Measurements from ENCODE around the gene FRAS1. TPM values are rescaled to one million over a fixed set of nuclear protein-coding genes. Genes with fewer than 3 reads are reported as not detected.
"Not testable (repeated sequence)": the region's sequence is repeated elsewhere in the genome, so short reads cannot be mapped to it uniquely, and the experiment has no call there.

The FRAS1 gene
- not detected for total RNA-seq
- polyA plus RNA-seq = not detected

- Histone ChIP-seq H3K36me3 (ENCODE audit: insufficient read depth, low read length) (no peaks in the 10 kb centered on the region), H3K27ac (ENCODE audit: low read depth, low read length) (no peak within 1 kb of the TSS), H3K9me3 (ENCODE audit: control insufficient read depth in 1 of 2, low read length in 2 of 2) (no peaks in the 10 kb centered on the region), H3K4me1 (ENCODE audit: insufficient read depth, low read length) (peaks cover 33% of the 10 kb centered on the region), H3K27me3 (ENCODE audit: insufficient read depth, low read length) (peaks cover 46% of the 10 kb centered on the region), H3K4me3 (ENCODE audit: low read length in 2 of 2) (peak within 1 kb of the TSS; percentile 21 to 76)
- Mint-ChIP-seq H3K4me1 (peaks cover 12 to 35% (median 24%) of the 10 kb centered on the region in 4 donors), H3K36me3 (peaks cover 0 to 3% of the 10 kb centered on the region in 2 donors), H3K27ac (peak within 1 kb of the TSS in 5 of 7 donors; percentile 1 to 63 (median 26)), H3K27me3 (peaks cover 50 to 64% of the 10 kb centered on the region in 2 donors), H3K4me3 (peak within 1 kb of the TSS; percentile 84 to 97 (median 90)), H3K9me3 (peaks cover 0 to 2% (median 0%) of the 10 kb centered on the region in 8 donors)
- CTCF ChIA-PET (ENCODE audit: partially characterized antibody) = no interaction called here
- POLR2A ChIA-PET (ENCODE audit: partially characterized antibody) = no interaction called here
- intact Hi-C loops (cut with micrococcal nuclease) = no loop called here
- DNase-seq = peak in 1 of 5 donors; percentile 2
Observed at GRCh38 chr4:78057135-78057599, at the start of gene FRAS1. Gene FRAS1 (plus strand): TSS chr4:78057323. CDS start chr4:78058010, 687 bp downstream.

GRCh38 chr4:78011003-78011402, 46.1 kb upstream of the FRAS1 start:
- H3K27ac Mint-ChIP-seq; H3K4me1 Mint-ChIP-seq; POLR2A ChIA-PET (ENCODE audit: partially characterized antibody); H3K9me3 ChIP-seq (ENCODE audit: control insufficient read depth in 1 of 2, low read length in 2 of 2); H3K27me3 Mint-ChIP-seq; H3K36me3 ChIP-seq (ENCODE audit: insufficient read depth, low read length); H3K4me1 ChIP-seq (ENCODE audit: insufficient read depth, low read length); CTCF ChIA-PET (ENCODE audit: partially characterized antibody); H3K27me3 ChIP-seq (ENCODE audit: insufficient read depth, low read length); H3K4me3 ChIP-seq (ENCODE audit: low read length in 2 of 2); H3K27ac ChIP-seq (ENCODE audit: low read depth, low read length); H3K36me3 Mint-ChIP-seq; intact Hi-C loops (cut with micrococcal nuclease); DNase-seq: not testable (repeated sequence)
- H3K4me3 Mint-ChIP-seq = peak overlapping the region in 1 of 8 donors; percentile 3
- H3K9me3 Mint-ChIP-seq = peaks cover 4 to 30% (median 15%) of the 10 kb centered on the region in 8 donors

GRCh38 chr4:78014889-78015886, 41.9 kb upstream of the FRAS1 start:
- no peaks in the 10 kb centered on the region for H3K27me3 ChIP-seq (ENCODE audit: insufficient read depth, low read length)
- DNase-seq = no peak
- ChIA-PET CTCF (ENCODE audit: partially characterized antibody) (no interaction called here), POLR2A (ENCODE audit: partially characterized antibody) (no interaction called here)
- H3K27ac ChIP-seq (ENCODE audit: low read depth, low read length) = no peak overlapping the region
- Mint-ChIP-seq H3K36me3 (peaks cover 3% of the 10 kb centered on the region in 2 donors), H3K9me3 (peaks cover 4 to 27% (median 13%) of the 10 kb centered on the region in 8 donors), H3K4me3 (no peak overlapping the region), H3K27me3 (peaks cover 4 to 8% of the 10 kb centered on the region in 2 donors), H3K27ac (no peak overlapping the region), H3K4me1 (no peaks in the 10 kb centered on the region)
- no peaks in the 10 kb centered on the region for H3K36me3 ChIP-seq (ENCODE audit: insufficient read depth, low read length)
- intact Hi-C loops (cut with micrococcal nuclease) = no loop called here
- no peaks in the 10 kb centered on the region for H3K4me1 ChIP-seq (ENCODE audit: insufficient read depth, low read length)
- no peak overlapping the region for H3K4me3 ChIP-seq (ENCODE audit: low read length in 2 of 2)
- no peaks in the 10 kb centered on the region for H3K9me3 ChIP-seq (ENCODE audit: control insufficient read depth in 1 of 2, low read length in 2 of 2)

GRCh38 chr4:78018271-78019049, 38.7 kb upstream of the FRAS1 start:
- Histone ChIP-seq H3K4me1 (ENCODE audit: insufficient read depth, low read length) (no peaks in the 10 kb centered on the region), H3K4me3 (ENCODE audit: low read length in 2 of 2) (no peak overlapping the region), H3K36me3 (ENCODE audit: insufficient read depth, low read length) (no peaks in the 10 kb centered on the region), H3K27ac (ENCODE audit: low read depth, low read length) (no peak overlapping the region), H3K27me3 (ENCODE audit: insufficient read depth, low read length) (no peaks in the 10 kb centered on the region), H3K9me3 (ENCODE audit: control insufficient read depth in 1 of 2, low read length in 2 of 2) (no peaks in the 10 kb centered on the region)
- DNase-seq = no peak
- intact Hi-C loops (cut with micrococcal nuclease) = no loop called here
- Mint-ChIP-seq H3K36me3 (no peaks in the 10 kb centered on the region), H3K4me3 (no peak overlapping the region), H3K27me3 (peaks cover 1 to 8% of the 10 kb centered on the region in 2 donors), H3K9me3 (peaks cover 0 to 5% (median 0%) of the 10 kb centered on the region in 8 donors), H3K4me1 (no peaks in the 10 kb centered on the region), H3K27ac (no peak overlapping the region)
- ChIA-PET CTCF (ENCODE audit: partially characterized antibody) (no interaction called here), POLR2A (ENCODE audit: partially characterized antibody) (no interaction called here)

- Histone ChIP-seq H3K27me3 (ENCODE audit: insufficient read depth, low read length) (no peaks in the 10 kb centered on the region), H3K36me3 (ENCODE audit: insufficient read depth, low read length) (no peaks in the 10 kb centered on the region), H3K4me1 (ENCODE audit: insufficient read depth, low read length) (no peaks in the 10 kb centered on the region), H3K27ac (ENCODE audit: low read depth, low read length) (no peak overlapping the region), H3K4me3 (ENCODE audit: low read length in 2 of 2) (no peak overlapping the region), H3K9me3 (ENCODE audit: control insufficient read depth in 1 of 2, low read length in 2 of 2) (no peaks in the 10 kb centered on the region)
- POLR2A ChIA-PET (ENCODE audit: partially characterized antibody) = no interaction called here
- H3K27ac Mint-ChIP-seq = no peak overlapping the region
- peaks cover 0 to 3% (median 0%) of the 10 kb centered on the region in 8 donors for H3K9me3 Mint-ChIP-seq
- CTCF ChIA-PET (ENCODE audit: partially characterized antibody) = no interaction called here
- no peak overlapping the region for H3K4me3 Mint-ChIP-seq
- no peaks in the 10 kb centered on the region for H3K4me1 Mint-ChIP-seq
- peaks cover 0 to 8% of the 10 kb centered on the region in 2 donors for H3K27me3 Mint-ChIP-seq
- DNase-seq = no peak
- intact Hi-C loops (cut with micrococcal nuclease) = no loop called here
- no peaks in the 10 kb centered on the region for H3K36me3 Mint-ChIP-seq
Observed at GRCh38 chr4:78019414-78019813, 37.7 kb upstream of the FRAS1 start.

- no peak overlapping the region for H3K27ac ChIP-seq (ENCODE audit: low read depth, low read length)
- ChIA-PET CTCF (ENCODE audit: partially characterized antibody) (no interaction called here), POLR2A (ENCODE audit: partially characterized antibody) (no interaction called here)
- no peaks in the 10 kb centered on the region for H3K4me1 Mint-ChIP-seq
- no peaks in the 10 kb centered on the region for H3K4me1 ChIP-seq (ENCODE audit: insufficient read depth, low read length)
- H3K27ac Mint-ChIP-seq = no peak overlapping the region
- intact Hi-C loops (cut with micrococcal nuclease) = no loop called here
- DNase-seq = no peak
- H3K36me3 Mint-ChIP-seq = no peaks in the 10 kb centered on the region
- no peaks in the 10 kb centered on the region for H3K9me3 Mint-ChIP-seq
- H3K9me3 ChIP-seq (ENCODE audit: control insufficient read depth in 1 of 2, low read length in 2 of 2) = no peaks in the 10 kb centered on the region
- no peak overlapping the region for H3K4me3 Mint-ChIP-seq
- H3K27me3 Mint-ChIP-seq = peaks cover 3 to 5% of the 10 kb centered on the region in 2 donors
- H3K36me3 ChIP-seq (ENCODE audit: insufficient read depth, low read length) = no peaks in the 10 kb centered on the region
- H3K27me3 ChIP-seq (ENCODE audit: insufficient read depth, low read length) = no peaks in the 10 kb centered on the region
- H3K4me3 ChIP-seq (ENCODE audit: low read length in 2 of 2) = no peak overlapping the region
Observed at GRCh38 chr4:78020677-78021076, 36.4 kb upstream of the FRAS1 start.

- Histone ChIP-seq H3K36me3 (ENCODE audit: insufficient read depth, low read length) (no peaks in the 10 kb centered on the region), H3K9me3 (ENCODE audit: control insufficient read depth in 1 of 2, low read length in 2 of 2) (no peaks in the 10 kb centered on the region), H3K27me3 (ENCODE audit: insufficient read depth, low read length) (no peaks in the 10 kb centered on the region), H3K4me3 (ENCODE audit: low read length in 2 of 2) (no peak overlapping the region), H3K27ac (ENCODE audit: low read depth, low read length) (no peak overlapping the region), H3K4me1 (ENCODE audit: insufficient read depth, low read length) (no peaks in the 10 kb centered on the region)
- Mint-ChIP-seq H3K36me3 (no peaks in the 10 kb centered on the region), H3K9me3 (peaks cover 0 to 2% (median 0%) of the 10 kb centered on the region in 8 donors), H3K4me1 (no peaks in the 10 kb centered on the region), H3K4me3 (no peak overlapping the region), H3K27ac (no peak overlapping the region), H3K27me3 (peaks cover 0 to 7% of the 10 kb centered on the region in 2 donors)
- POLR2A ChIA-PET (ENCODE audit: partially characterized antibody) = no interaction called here
- no peak for DNase-seq
- intact Hi-C loops (cut with micrococcal nuclease) = no loop called here
- CTCF ChIA-PET (ENCODE audit: partially characterized antibody) = no interaction called here
Observed at GRCh38 chr4:78022517-78022916, 34.6 kb upstream of the FRAS1 start.

All from CD4-positive, alpha-beta memory T cell (primary cell).